SK-N-DZ (cell line): ENCODE results near the gene CD4.
"Not testable (repeated sequence)": the region's sequence is repeated elsewhere in the genome, so short reads cannot be mapped to it uniquely, and the experiment has no call there.

Experiments used
- DNase-seq: peaks from one replicate; pipeline ENCODE4 v3.0.0-alpha.2; 2015; ENCODE audit warnings: low spot score

The CD4 gene

GRCh38 chr12:6866920-6867412, 77.6 kb downstream of the CD4 start:
- DNase-seq, result no peak

- peak; percentile 77 for DNase-seq
Observed at GRCh38 chr12:6867413-6868210, 78.3 kb downstream of the CD4 start, which contains the start of gene TPI1. TSS of gene TPI1 (plus strand) at chr12:6867531. CDS start at chr12:6867567, 36 bp downstream.

GRCh38 chr12:6868211-6869048, 79.1 kb downstream of the CD4 start:
- DNase-seq, result no peak

- DNase-seq, result peak; percentile 90
Observed at GRCh38 chr12:6869049-6870021, 80.0 kb downstream of the CD4 start.

DNA sequence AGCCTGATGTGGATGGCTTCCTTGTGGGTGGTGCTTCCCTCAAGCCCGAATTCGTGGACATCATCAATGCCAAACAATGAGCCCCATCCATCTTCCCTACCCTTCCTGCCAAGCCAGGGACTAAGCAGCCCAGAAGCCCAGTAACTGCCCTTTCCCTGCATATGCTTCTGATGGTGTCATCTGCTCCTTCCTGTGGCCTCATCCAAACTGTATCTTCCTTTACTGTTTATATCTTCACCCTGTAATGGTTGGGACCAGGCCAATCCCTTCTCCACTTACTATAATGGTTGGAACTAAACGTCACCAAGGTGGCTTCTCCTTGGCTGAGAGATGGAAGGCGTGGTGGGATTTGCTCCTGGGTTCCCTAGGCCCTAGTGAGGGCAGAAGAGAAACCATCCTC, 81.0 kb downstream of the CD4 start:
- not testable (repeated sequence) for DNase-seq
